ENCODE results near the gene HIKESHI. TPM values are rescaled to one million over a fixed set of nuclear protein-coding genes. Genes with fewer than 3 reads are reported as not detected.

The HIKESHI gene
- total and polyA plus RNA-seq, 2 donors (not counting 1 experiment from before 2014, with no cell fraction given): 24.4 to 28.0 TPM

GRCh38 chr11:86259730-86260129, 42.3 kb upstream of the HIKESHI start:
- H3K4me3 ChIP-seq (ENCODE audit: control extremely low read depth in 1 of 5, extremely low read depth in 1 of 5, insufficient read depth in 1 of 5, low read depth in 2 of 5, low read length in 4 of 5): no peak overlapping the region
- no peak overlapping the region for H3K9ac ChIP-seq (ENCODE audit: low read length)
- no peaks in the 10 kb centered on the region for H3K9me3 ChIP-seq (ENCODE audit: control extremely low read depth in 1 of 3, control insufficient read depth in 2 of 3, insufficient read depth in 1 of 3, low read length in 2 of 3)
- DNase-seq: no peak
- H3K79me2 ChIP-seq (ENCODE audit: control insufficient read depth, insufficient read depth, low read length): peaks cover 17% of the 10 kb centered on the region
- no peak overlapping the region for H3K4me2 ChIP-seq (replicated peaks; ENCODE audit: low read depth, low read length, poor library complexity, severe bottlenecking)
- no peak overlapping the region for H3K27ac Mint-ChIP-seq
- H3K36me3 ChIP-seq (replicated peaks in 1 of 2; ENCODE audit: control extremely low read depth in 1 of 2, control insufficient read depth in 1 of 2, extremely low read depth in 1 of 2, insufficient read depth in 2 of 2, low read length in 1 of 2): peaks cover 6 to 53% of the 10 kb centered on the region in 2 experiments
- intact Hi-C loops (cut with micrococcal nuclease): no loop called here
- ChIA-PET CTCF (interaction anchor here (1.5 to 1.9 kb wide), 2 partner anchors 13 to 218 kb away, joined by 3 to 6 read pairs; no protein-coding TSS in a partner anchor), POLR2A (no interaction called here)
- ATAC-seq (ENCODE audit: low read depth): no peak
- H3K27me3 Mint-ChIP-seq: no peaks in the 10 kb centered on the region
- whole genome bisulfite sequencing (ENCODE audit: insufficient coverage): no CpG with 5 or more reads among the region's 1 CpG
- TF ChIP-seq CTCF (IDR thresholded peaks at IDR 0.05): no peak
- TF ChIP-seq EZH2 (IDR thresholded peaks at IDR 0.05; ENCODE audit: borderline replicate concordance, insufficient read depth, low read depth, low read length, poor library complexity, severe bottlenecking): no peak
- H3K4me1 ChIP-seq (ENCODE audit: control insufficient read depth in 2 of 2, insufficient read depth in 2 of 2, low read length in 2 of 2): no peaks in the 10 kb centered on the region
- no peaks in the 10 kb centered on the region for H3K27me3 ChIP-seq (replicated peaks in 1 of 4; ENCODE audit: control extremely low read depth in 1 of 4, control insufficient read depth in 3 of 4, insufficient read depth in 4 of 4, low read length in 3 of 4)
- no peaks in the 10 kb centered on the region for H3K9me3 Mint-ChIP-seq (ENCODE audit: insufficient read depth)
- H2AFZ ChIP-seq (ENCODE audit: insufficient read depth, low read depth, low read length, poor library complexity, severe bottlenecking): no peak overlapping the region
- peaks cover 12% of the 10 kb centered on the region for H4K20me1 ChIP-seq (ENCODE audit: control insufficient read depth, insufficient read depth, low read length, poor library complexity, severe bottlenecking)
- H3K4me1 Mint-ChIP-seq: peaks cover 3% of the 10 kb centered on the region
- H3K27ac ChIP-seq (ENCODE audit: low read length in 2 of 2): no peak overlapping the region
- H3K4me3 Mint-ChIP-seq: no peak overlapping the region

- H3K4me3 ChIP-seq (ENCODE audit: control extremely low read depth in 1 of 5, extremely low read depth in 1 of 5, insufficient read depth in 1 of 5, low read depth in 2 of 5, low read length in 4 of 5): no peak overlapping the region
- no peaks in the 10 kb centered on the region for H4K20me1 ChIP-seq (ENCODE audit: control insufficient read depth, insufficient read depth, low read length, poor library complexity, severe bottlenecking)
- no peak for TF ChIP-seq CTCF (IDR thresholded peaks at IDR 0.05)
- no peak for TF ChIP-seq EZH2 (IDR thresholded peaks at IDR 0.05; ENCODE audit: borderline replicate concordance, insufficient read depth, low read depth, low read length, poor library complexity, severe bottlenecking)
- H3K9ac ChIP-seq (ENCODE audit: low read length): no peak overlapping the region
- ChIA-PET CTCF (interaction anchor here (0.7 to 1.9 kb wide), 3 partner anchors 12 to 220 kb away, joined by 3 to 6 read pairs (median 6); no protein-coding TSS in a partner anchor), POLR2A (interaction anchor here (0.5 kb wide), 1 partner anchor 81 kb away, joined by 3 read pairs; no protein-coding TSS in a partner anchor)
- WGBS (ENCODE audit: insufficient coverage): no CpG with 5 or more reads among the region's 3 CpGs
- no peak overlapping the region for H2AFZ ChIP-seq (ENCODE audit: insufficient read depth, low read depth, low read length, poor library complexity, severe bottlenecking)
- no peak overlapping the region for H3K27ac ChIP-seq (ENCODE audit: low read length in 2 of 2)
- H3K79me2 ChIP-seq (ENCODE audit: control insufficient read depth, insufficient read depth, low read length): peaks cover 17% of the 10 kb centered on the region
- peaks cover 9 to 55% of the 10 kb centered on the region in 2 experiments for H3K36me3 ChIP-seq (replicated peaks in 1 of 2; ENCODE audit: control extremely low read depth in 1 of 2, control insufficient read depth in 1 of 2, extremely low read depth in 1 of 2, insufficient read depth in 2 of 2, low read length in 1 of 2)
- Mint-ChIP-seq H3K4me3 (no peak overlapping the region), H3K9me3 (ENCODE audit: insufficient read depth) (no peaks in the 10 kb centered on the region), H3K27ac (no peak overlapping the region), H3K4me1 (no peaks in the 10 kb centered on the region), H3K27me3 (no peaks in the 10 kb centered on the region)
- ATAC-seq (ENCODE audit: low read depth) (no peak), DNase-seq (no peak)
- no peak overlapping the region for H3K4me2 ChIP-seq (replicated peaks; ENCODE audit: low read depth, low read length, poor library complexity, severe bottlenecking)
- intact Hi-C loops (cut with micrococcal nuclease): no loop called here
- no peaks in the 10 kb centered on the region for H3K4me1 ChIP-seq (ENCODE audit: control insufficient read depth in 2 of 2, insufficient read depth in 2 of 2, low read length in 2 of 2)
- no peaks in the 10 kb centered on the region for H3K27me3 ChIP-seq (replicated peaks in 1 of 4; ENCODE audit: control extremely low read depth in 1 of 4, control insufficient read depth in 3 of 4, insufficient read depth in 4 of 4, low read length in 3 of 4)
- no peaks in the 10 kb centered on the region for H3K9me3 ChIP-seq (ENCODE audit: control extremely low read depth in 1 of 3, control insufficient read depth in 2 of 3, insufficient read depth in 1 of 3, low read length in 2 of 3)
Measured at GRCh38 chr11:86261328-86261727, 40.7 kb upstream of the HIKESHI start.

All from B cell (primary cell).